A549 (cell line): ENCODE results near the gene RIN1. TPM values are rescaled to one million over a fixed set of nuclear protein-coding genes. Genes with fewer than 3 reads are reported as not detected.

Experiments used
- ATAC-seq, 2 experiments: fragments of 200-7000 bp in 1 of 2; fragments of >200 bp in 1 of 2; cut with Nextera tagmentation in 1 of 2; cut with Tn5 transposase in 1 of 2; 3 replicates each; pipeline versions ENCODE4 v1.8.0 to v1.9.1; 2018 to 2020; ENCODE audit warnings: mild to moderate bottlenecking in 1 of 2, moderate library complexity in 1 of 2
- CTCF ChIA-PET: fragments of 300-600 bp; sonication (Branson Sonifier 250); formaldehyde crosslinking; extraction: SDS; loops from one replicate; lab custom pipeline; 2021; ENCODE audit warnings: antibody characterized with exemption, inconsistent platforms; lab: Yijun Ruan, JAX
- POLR2A ChIA-PET: fragments of 350-600 bp; formaldehyde crosslinking; extraction: SDS; loops from one replicate; lab custom pipeline; 2021; ENCODE audit warnings: antibody characterized with exemption, inconsistent platforms; lab: Yijun Ruan, JAX
- DNase-seq, 2 experiments: peaks; one replicate each; pipeline versions ENCODE4 v3.0.0 to v3.0.0-alpha.2; 2011 to 2016; ENCODE audit warnings: low read depth in 1 of 2, low spot score in 1 of 2
- FAIRE-seq: peaks from 2 replicates; lab custom pipeline; 2011; peaks lifted over from hg19 to GRCh38; lab: Jason Lieb, UNC
- H3K27ac ChIP-seq, 2 experiments: fragments of >200 bp; sonication (Bioruptor Twin); formaldehyde crosslinking; 3 replicates each; pipeline ENCODE4 v1.5.1; 2016 to 2017
- H3K4me1 ChIP-seq: fragments of >200 bp; sonication (Bioruptor Twin); formaldehyde crosslinking; 3 replicates; pipeline ENCODE4 v1.6.1; 2016
- H3K4me2 ChIP-seq: fragments of >200 bp; sonication (Bioruptor Twin); formaldehyde crosslinking; 3 replicates; pipeline ENCODE4 v1.6.1; 2016
- H3K4me3 ChIP-seq: fragments of >200 bp; sonication (Bioruptor Twin); formaldehyde crosslinking; 3 replicates; pipeline ENCODE4 v1.5.1; 2016
- H3K9me3 ChIP-seq: fragments of >200 bp; sonication (Bioruptor Twin); formaldehyde crosslinking; 3 replicates; pipeline ENCODE4 v1.6.1; 2016
- BCL3 ChIP-seq: fragments of >200 bp; sonication (Bioruptor Twin); formaldehyde crosslinking; IDR thresholded peaks from 3 replicates; pipeline ENCODE4 v1.6.1; 2016
- BHLHE40 ChIP-seq: IDR thresholded peaks from 2 replicates; pipeline ENCODE4 v1.6.1; 2012; ENCODE audit warnings: low read depth, low read length, inconsistent platforms
- CBX2 ChIP-seq: fragments of 200-600 bp; sonication (generic); IDR thresholded peaks from 2 replicates; pipeline ENCODE4 v1.6.1; 2016; ENCODE audit warnings: low read depth, mild to moderate bottlenecking, borderline replicate concordance
- E2F6 ChIP-seq: IDR thresholded peaks from 2 replicates; pipeline ENCODE4 v1.6.1; 2012; ENCODE audit warnings: low read depth, borderline replicate concordance
- FOSL2 ChIP-seq, 2 experiments: fragments of 450-650 bp in 1 of 2; fragments of >200 bp in 1 of 2; sonication (Bioruptor Twin) in 1 of 2; formaldehyde crosslinking; IDR thresholded peaks; 2 replicates each; pipeline versions ENCODE4 v1.5.0 to v1.6.1; 2016 to 2020; ENCODE audit warnings: mild to moderate bottlenecking in 1 of 2, moderate library complexity in 1 of 2
- GATA3 ChIP-seq: IDR thresholded peaks from 2 replicates; pipeline ENCODE4 v1.6.1; 2012; ENCODE audit warnings: borderline replicate concordance
- HOXA7 ChIP-seq: fragments of 250-450 bp; sonication (Bioruptor Pico); IDR thresholded peaks from 2 replicates; pipeline ENCODE4 v1.5.0; 2020; ENCODE audit warnings: mild to moderate bottlenecking, moderate library complexity
- MYC ChIP-seq: IDR thresholded peaks from 2 replicates; pipeline ENCODE4 v1.6.1; 2012; ENCODE audit warnings: mild to moderate bottlenecking, inconsistent platforms, low read length, improper control_type of control experiment, borderline replicate concordance
- NR3C1 ChIP-seq: fragments of >200 bp; sonication (Bioruptor Twin); formaldehyde crosslinking; IDR thresholded peaks from 3 replicates; pipeline ENCODE4 v1.6.1; 2017
- RNF2 ChIP-seq: fragments of 200-600 bp; sonication (generic); IDR thresholded peaks from 2 replicates; pipeline ENCODE4 v1.6.1; 2016; ENCODE audit warnings: low read depth, mild to moderate bottlenecking, antibody characterized with exemption, moderate library complexity, borderline replicate concordance
- ZC3H11A ChIP-seq: fragments of 450-650 bp; IDR thresholded peaks from 2 replicates; pipeline ENCODE4 v1.6.1; 2014; ENCODE audit warnings: antibody characterized with exemption, mild to moderate bottlenecking
- ZNF302 ChIP-seq: fragments of 250-450 bp; sonication (Bioruptor Pico); IDR thresholded peaks from 2 replicates; pipeline ENCODE4 v1.9.0; 2021; ENCODE audit warnings: inconsistent platforms, mild to moderate bottlenecking, moderate library complexity
- WGBS: methylation state at CpG from one replicate; pipeline ENCODE4 v1.1.6; 2017; ENCODE audit errors: missing lambda C conversion rate; 5-methylcytosine and 5-hydroxymethylcytosine counted together
- polyA plus RNA-seq, 4 experiments: library from polyadenylated mRNA; depleted of rRNA in 3 of 4; stranded (reverse); fragments of >200 nt; fragmentation: RNase III in 1 of 4; extraction: RNeasy Plus Mini Kit Qiagen cat#74134 plus additional on column Dnase treatment in 1 of 4; gene quantifications; 2 replicates in 3 of 4; 3 replicates in 1 of 4; pipeline ENCODE4 v1.2.3, GENCODE V29; 2011 to 2017

Gene RIN1
- polyA plus RNA-seq, 2 of the 4 experiments (the other 2 are of a cell fraction): 2.0 to 9.3 TPM

GRCh38 chr11:66327171-66328030, 8.8 kb downstream of the RIN1 start:
- FAIRE-seq: peak; percentile 23
- 84% methylated on average over 9 of the region's 10 CpGs for WGBS
- ATAC-seq: peak; percentile 17 to 58; a peak in 3 of 6 replicates
- TF ChIP-seq FOSL2 (IDR thresholded peaks at IDR 0.05): no peak
- TF ChIP-seq FOSL2 (CRISPR knock-in tag; IDR thresholded peaks at IDR 0.05): 0 out of 2 replicates have a peak, but pooled peaks have one; percentile 4
- TF ChIP-seq HOXA7 (CRISPR knock-in tag): no peak
- Histone ChIP-seq H3K9me3 (no peaks in the 10 kb centered on the region), H3K27ac (peak overlapping the region; percentile 48 to 88), H3K4me2 (peak overlapping the region; percentile 50), H3K4me1 (peaks cover 37% of the 10 kb centered on the region), H3K4me3 (no peak overlapping the region)
- DNase-seq: no peak
- ChIA-PET POLR2A (interaction anchor here (1.3 kb wide), 1 partner anchor 15 kb away, joined by 11 read pairs; no protein-coding TSS in a partner anchor), CTCF (interaction anchor here (0.6 to 2.2 kb wide), 12 partner anchors 9 to 61 kb away, joined by 3 to 37 read pairs (median 4); partner anchors contain the start of genes BRMS1, CD248 and RIN1)

GRCh38 chr11:66326261-66327111, 9.7 kb downstream of the RIN1 start:
- no peaks in the 10 kb centered on the region for H3K9me3 ChIP-seq
- H3K27ac ChIP-seq: peak overlapping the region; percentile 48 to 88
- CTCF ChIA-PET: interaction anchor here (0.6 to 2.2 kb wide), 12 partner anchors 9 to 62 kb away, joined by 3 to 37 read pairs (median 4); partner anchors contain the start of genes BRMS1, CD248 and RIN1
- POLR2A ChIA-PET: interaction anchor here (0.8 to 1.3 kb wide), 2 partner anchors 9 to 14 kb away, joined by 3 to 11 read pairs; no protein-coding TSS in a partner anchor
- H3K4me2 ChIP-seq: peak overlapping the region; percentile 50
- no peak for FAIRE-seq
- WGBS: 62% methylated on average over 9 of the region's 21 CpGs
- ATAC-seq: peak; percentile 12 to 21; a peak in 3 of 6 replicates
- H3K4me1 ChIP-seq: peaks cover 37% of the 10 kb centered on the region
- no peak for TF ChIP-seq MYC
- TF ChIP-seq CBX2: no peak
- TF ChIP-seq ZC3H11A: no peak
- TF ChIP-seq E2F6: no peak
- no peak overlapping the region for H3K4me3 ChIP-seq
- no peak for DNase-seq

- TF ChIP-seq RNF2: no peak
- no peak for TF ChIP-seq GATA3
- TF ChIP-seq BCL3: no peak
- TF ChIP-seq ZNF302: no peak
- TF ChIP-seq NR3C1: no peak
- TF ChIP-seq BHLHE40: no peak
- DNase-seq (no peak), FAIRE-seq (no peak), ATAC-seq (no peak)
- H3K4me3 ChIP-seq: no peak overlapping the region
- ChIA-PET CTCF (interaction anchor here (0.9 to 2.1 kb wide), 6 partner anchors 10 to 43 kb away, joined by 3 to 22 read pairs (median 4); partner anchors contain the start of gene RIN1), POLR2A (interaction anchor here (1.0 kb wide), 1 partner anchor 13 kb away, joined by 6 read pairs; no protein-coding TSS in a partner anchor)
- peak overlapping the region in 1 of 2 experiments; percentile 88; a peak in 2 of 6 replicates for H3K27ac ChIP-seq
- 84% methylated on average over 8 of the region's 8 CpGs for WGBS
- no peaks in the 10 kb centered on the region for H3K9me3 ChIP-seq
- H3K4me1 ChIP-seq: peaks cover 37% of the 10 kb centered on the region
- H3K4me2 ChIP-seq: no peak overlapping the region; the same call in 2 of the 3 replicates
Measured at GRCh38 chr11:66325263-66325671, 11.0 kb downstream of the RIN1 start.
